OCI-LY7 (cell line): ENCODE results near the gene SLC16A10. TPM values are rescaled to one million over a fixed set of nuclear protein-coding genes. Genes with fewer than 3 reads are reported as not detected.

Experiments used
- BruUV-seq: library from RNA; stranded (reverse); fragments of 400-500 nt; replicated peaks from 2 replicates; lab custom pipeline; 2021; lab: Mats Ljungman, UMichigan
- CTCF ChIA-PET: fragments of 300-600 bp; sonication (Branson Sonifier 250); formaldehyde crosslinking; loops from one replicate; lab custom pipeline; 2022; ENCODE audit warnings: antibody characterized with exemption; ENCODE audit not compliant: unreplicated experiment; lab: Charles Lee
- POLR2A ChIA-PET: fragments of 300-600 bp; sonication (Branson Sonifier 250); formaldehyde crosslinking; loops from one replicate; lab custom pipeline; 2022; ENCODE audit warnings: antibody characterized with exemption; lab: Charles Lee
- DNase-seq: peaks from one replicate; pipeline ENCODE4 v3.0.0-alpha.2; 2015; ENCODE audit warnings: low spot score
- H2AFZ ChIP-seq: fragments of 200-600 bp; sonication (generic), shearing (Covaris generic); 2 replicates; pipeline ENCODE4 v1.6.1; 2014; ENCODE audit warnings: mild to moderate bottlenecking, antibody characterized with exemption, low read length, moderate library complexity
- H3K27ac ChIP-seq: fragments of 200-600 bp; sonication (generic); 2 replicates; pipeline ENCODE4 v1.5.1; 2014; ENCODE audit warnings: mixed run types, low read depth, mild to moderate bottlenecking, moderate library complexity, low read length, inconsistent platforms; ENCODE audit not compliant: poor library complexity, severe bottlenecking
- H3K36me3 ChIP-seq: fragments of 200-600 bp; sonication (generic); 2 replicates; pipeline ENCODE4 v1.6.1; 2014; ENCODE audit warnings: mild to moderate bottlenecking, antibody characterized with exemption, low read length, moderate library complexity, mixed read lengths; ENCODE audit not compliant: insufficient read depth
- H3K4me1 ChIP-seq: fragments of 200-600 bp; sonication (generic); 2 replicates; pipeline ENCODE4 v1.5.1; 2014; ENCODE audit warnings: mild to moderate bottlenecking, low read length; ENCODE audit not compliant: insufficient read depth, poor library complexity, severe bottlenecking
- H3K4me2 ChIP-seq: fragments of 200-600 bp; sonication (generic); 2 replicates; pipeline ENCODE4 v1.6.1; 2014; ENCODE audit warnings: mild to moderate bottlenecking, low read length
- H3K4me3 ChIP-seq: fragments of 200-600 bp; sonication (generic); 2 replicates; pipeline ENCODE4 v1.5.1; 2014; ENCODE audit warnings: mild to moderate bottlenecking, low read depth, low read length; ENCODE audit not compliant: poor library complexity, severe bottlenecking
- H3K79me2 ChIP-seq: fragments of 200-600 bp; sonication (generic); 2 replicates; pipeline ENCODE4 v1.6.1; 2016; ENCODE audit warnings: low read depth, mild to moderate bottlenecking, low read length, moderate library complexity, mixed read lengths; ENCODE audit not compliant: insufficient read depth
- H3K9me2 ChIP-seq: fragments of 200-600 bp; sonication (generic); 2 replicates; pipeline ENCODE4 v1.6.1; 2016; ENCODE audit warnings: mild to moderate bottlenecking, low read length, mixed read lengths; ENCODE audit not compliant: insufficient read depth
- H3K9me3 ChIP-seq: fragments of 200-600 bp; sonication (generic); 2 replicates; pipeline ENCODE4 v1.6.1; 2014; ENCODE audit warnings: mild to moderate bottlenecking, mixed run types, low read length, mixed read lengths
- H4K20me1 ChIP-seq: fragments of 200-600 bp; sonication (generic); 2 replicates; pipeline ENCODE4 v1.6.1; 2014; ENCODE audit warnings: mild to moderate bottlenecking, antibody characterized with exemption, low read length, moderate library complexity, mixed read lengths; ENCODE audit not compliant: insufficient read depth
- EZH2phosphoT487 ChIP-seq: fragments of 200-600 bp; sonication (generic); IDR thresholded peaks from 2 replicates; pipeline ENCODE4 v1.6.1; 2018; ENCODE audit warnings: low read depth, borderline replicate concordance, mild to moderate bottlenecking, mixed run types, antibody characterized with exemption, low read length, moderate library complexity, mixed read lengths
- intact Hi-C: fragments of 100-400 bp; cut with micrococcal nuclease; formaldehyde crosslinking; loops from one replicate; pipeline ENCODE4 v1.10.0; 2022; ENCODE audit not compliant: unreplicated experiment
- total RNA-seq, 2 experiments: library from RNA; depleted of rRNA in 1 of 2; stranded (reverse); fragments of >200 nt in 1 of 2; shearing (Covaris generic) in 1 of 2; gene quantifications; 2 replicates each; pipeline ENCODE4 v1.2.3, GENCODE V29; 2014 to 2022
- TF ChIP-seq, protein P1 (sequence below): fragments of 200-600 bp; sonication (generic); conservative IDR thresholded peaks from 2 replicates; pipeline ENCODE4 v1.5.1; 2014; ENCODE audit warnings: mild to moderate bottlenecking, antibody characterized with exemption, low read length, moderate library complexity, mixed read lengths

SLC16A10 gene
- total RNA-seq, 2 experiments from 2014 or later = not detected

DNA sequence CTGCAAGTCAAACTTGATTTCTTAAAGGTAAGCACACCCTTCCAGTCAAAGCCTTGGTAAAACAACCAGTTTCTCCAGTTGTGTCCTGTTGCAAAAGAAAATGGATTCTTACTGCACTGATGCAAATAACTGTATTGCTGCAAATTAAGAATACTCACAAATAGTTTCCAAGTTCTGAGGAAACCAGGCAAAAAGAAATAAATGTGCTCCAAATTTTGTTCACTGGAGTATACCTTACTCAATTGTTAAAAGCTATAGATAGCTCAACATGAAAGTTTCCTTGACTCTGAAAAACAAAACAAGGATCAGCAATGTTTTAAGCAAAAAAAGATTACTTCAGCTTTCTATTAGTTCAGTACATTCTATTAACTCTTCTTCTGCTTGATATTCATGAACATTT, 75.2 kb downstream of the SLC16A10 start:
- no TSS peak for BruUV-seq
- peaks cover 6% of the 10 kb centered on the region; the same call in 1 of the 2 replicates for H3K9me3 ChIP-seq
- no peak overlapping the region for H3K4me3 ChIP-seq
- no peaks in the 10 kb centered on the region for H3K9me2 ChIP-seq
- no peaks in the 10 kb centered on the region for H4K20me1 ChIP-seq
- H3K79me2 ChIP-seq = no peaks in the 10 kb centered on the region
- no peaks in the 10 kb centered on the region for H3K4me1 ChIP-seq
- peak; percentile 8 for DNase-seq
- H3K27ac ChIP-seq = no peak overlapping the region
- H3K36me3 ChIP-seq = no peaks in the 10 kb centered on the region
- intact Hi-C loops = no loop called here
- no peak overlapping the region for H2AFZ ChIP-seq
- TF ChIP-seq, protein P1, sequence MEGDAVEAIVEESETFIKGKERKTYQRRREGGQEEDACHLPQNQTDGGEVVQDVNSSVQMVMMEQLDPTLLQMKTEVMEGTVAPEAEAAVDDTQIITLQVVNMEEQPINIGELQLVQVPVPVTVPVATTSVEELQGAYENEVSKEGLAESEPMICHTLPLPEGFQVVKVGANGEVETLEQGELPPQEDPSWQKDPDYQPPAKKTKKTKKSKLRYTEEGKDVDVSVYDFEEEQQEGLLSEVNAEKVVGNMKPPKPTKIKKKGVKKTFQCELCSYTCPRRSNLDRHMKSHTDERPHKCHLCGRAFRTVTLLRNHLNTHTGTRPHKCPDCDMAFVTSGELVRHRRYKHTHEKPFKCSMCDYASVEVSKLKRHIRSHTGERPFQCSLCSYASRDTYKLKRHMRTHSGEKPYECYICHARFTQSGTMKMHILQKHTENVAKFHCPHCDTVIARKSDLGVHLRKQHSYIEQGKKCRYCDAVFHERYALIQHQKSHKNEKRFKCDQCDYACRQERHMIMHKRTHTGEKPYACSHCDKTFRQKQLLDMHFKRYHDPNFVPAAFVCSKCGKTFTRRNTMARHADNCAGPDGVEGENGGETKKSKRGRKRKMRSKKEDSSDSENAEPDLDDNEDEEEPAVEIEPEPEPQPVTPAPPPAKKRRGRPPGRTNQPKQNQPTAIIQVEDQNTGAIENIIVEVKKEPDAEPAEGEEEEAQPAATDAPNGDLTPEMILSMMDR = no peak
- TF ChIP-seq EZH2phosphoT487 = no peak
- no peak overlapping the region for H3K4me2 ChIP-seq
- ChIA-PET POLR2A (interaction anchor here (0.7 kb wide), 1 partner anchor 601 kb away, joined by 5 read pairs; no protein-coding TSS in a partner anchor), CTCF (no interaction called here)

DNA sequence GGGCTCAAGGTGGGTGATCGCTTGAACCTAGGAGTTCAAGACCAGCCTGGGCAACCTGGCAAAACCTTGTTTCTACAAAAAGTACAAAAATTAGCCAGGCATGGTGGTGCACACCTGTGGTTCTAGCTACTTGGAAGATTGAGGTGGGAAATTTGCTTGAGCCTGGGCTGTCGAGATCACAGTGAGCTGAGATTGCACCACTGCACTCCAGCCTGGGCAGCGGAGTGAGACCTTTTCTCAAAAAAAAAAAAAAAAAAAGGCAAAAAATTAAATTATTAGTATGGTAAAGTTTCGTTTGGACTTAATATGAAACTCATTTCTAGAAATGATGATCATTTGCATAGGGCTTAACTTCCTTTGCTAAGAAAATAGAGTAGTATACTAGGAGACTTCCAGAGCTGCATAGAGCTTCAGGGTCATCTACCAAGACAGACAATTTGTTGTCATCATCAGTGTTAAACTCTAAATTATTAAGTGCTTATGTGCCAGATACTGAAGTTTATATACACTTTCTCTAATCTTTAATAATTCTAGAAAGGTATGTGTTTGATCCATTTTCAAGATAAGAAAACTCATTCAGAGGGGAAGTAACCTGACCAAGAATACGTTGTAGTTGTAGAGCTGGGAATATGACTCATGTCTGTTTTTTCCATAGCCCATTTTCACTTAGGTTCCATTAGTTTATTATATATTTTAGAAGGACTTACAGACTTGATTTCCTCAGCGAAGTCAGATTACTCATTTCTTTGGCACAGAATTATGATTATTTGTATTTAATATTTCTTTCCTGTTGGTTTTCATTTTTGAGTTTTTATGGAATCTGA, 84.5 kb downstream of the SLC16A10 start:
- no peak overlapping the region for H2AFZ ChIP-seq
- H3K4me2 ChIP-seq = no peak overlapping the region
- H4K20me1 ChIP-seq = no peaks in the 10 kb centered on the region
- no peak overlapping the region for H3K27ac ChIP-seq
- H3K4me1 ChIP-seq = no peaks in the 10 kb centered on the region
- CTCF ChIA-PET = no interaction called here
- POLR2A ChIA-PET = interaction anchor here (0.7 kb wide), 3 partner anchors 14 to 1068 kb away, joined by 3 read pairs; no protein-coding TSS in a partner anchor
- no TSS peak for BruUV-seq
- no peak for DNase-seq
- H3K9me2 ChIP-seq = no peaks in the 10 kb centered on the region
- TF ChIP-seq EZH2phosphoT487 = no peak
- TF ChIP-seq, protein P1 = no peak
- no peak overlapping the region for H3K4me3 ChIP-seq
- H3K36me3 ChIP-seq = no peaks in the 10 kb centered on the region
- intact Hi-C loops = no loop called here
- H3K9me3 ChIP-seq = no peaks in the 10 kb centered on the region
- no peaks in the 10 kb centered on the region for H3K79me2 ChIP-seq

DNA sequence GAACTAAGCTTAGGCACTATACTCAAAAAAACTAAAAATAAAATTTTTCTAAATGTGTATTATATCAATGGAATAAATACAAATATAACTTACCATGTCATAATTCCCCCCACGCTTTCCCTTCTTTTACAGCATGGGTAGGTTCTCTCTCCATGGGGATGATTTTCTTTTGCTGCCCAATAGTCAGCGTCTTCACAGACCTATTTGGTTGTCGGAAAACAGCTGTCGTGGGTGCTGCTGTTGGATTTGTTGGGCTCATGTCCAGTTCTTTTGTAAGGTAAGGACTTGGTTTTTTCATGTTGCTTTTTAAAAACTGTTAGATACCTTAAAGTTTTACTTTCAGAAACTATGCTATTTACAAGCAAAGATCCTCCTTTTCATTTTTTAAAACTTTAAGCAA, 85.3 kb downstream of the SLC16A10 start:
- Histone ChIP-seq H3K27ac (no peak overlapping the region), H2AFZ (no peak overlapping the region), H3K4me2 (no peak overlapping the region), H4K20me1 (no peaks in the 10 kb centered on the region), H3K4me1 (no peaks in the 10 kb centered on the region), H3K79me2 (no peaks in the 10 kb centered on the region), H3K36me3 (no peaks in the 10 kb centered on the region), H3K4me3 (no peak overlapping the region), H3K9me3 (no peaks in the 10 kb centered on the region), H3K9me2 (no peaks in the 10 kb centered on the region)
- no TSS peak for BruUV-seq
- POLR2A ChIA-PET = no interaction called here
- intact Hi-C loops = no loop called here
- no peak for DNase-seq
- TF ChIP-seq, protein P1 = no peak
- TF ChIP-seq EZH2phosphoT487 = no peak
- CTCF ChIA-PET = no interaction called here
